ENCODE measurements around the gene CELF4.

CELF4 gene

DNA sequence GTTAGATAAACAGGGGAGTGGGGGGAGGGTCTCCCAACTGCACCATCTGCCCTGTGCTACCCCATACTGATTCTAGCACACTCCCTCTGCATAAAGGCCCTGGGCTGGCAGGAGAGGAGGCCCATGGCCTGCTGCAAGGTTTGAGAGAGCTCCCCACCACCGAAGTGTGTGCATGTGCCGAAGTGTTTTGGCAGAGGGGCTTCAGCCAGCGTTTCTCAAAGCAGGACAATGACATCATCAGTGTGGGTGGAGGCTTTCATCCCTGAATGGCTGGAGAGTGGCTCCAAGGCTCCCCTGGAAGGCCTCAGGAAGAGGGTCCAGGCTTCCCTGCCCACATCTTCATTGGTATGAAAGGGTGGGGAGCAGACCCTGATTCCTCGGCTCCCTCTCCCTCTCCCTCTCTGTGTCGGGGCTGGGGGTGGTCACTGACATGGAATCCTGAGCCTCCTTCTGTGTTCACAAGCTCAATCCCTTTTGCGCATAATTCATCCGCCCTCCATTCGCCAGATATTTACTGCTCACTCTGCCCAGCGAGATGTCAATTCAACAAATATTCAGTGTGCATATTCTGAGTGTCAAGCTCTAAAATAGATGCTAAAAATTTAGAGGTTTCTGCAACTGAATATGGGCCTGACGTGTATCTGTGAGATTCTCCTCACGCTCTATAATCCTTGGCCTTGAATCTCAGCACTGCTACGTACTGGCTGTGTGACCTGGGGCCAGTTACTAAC, 122.1 kb downstream of the CELF4 start:
- POLR2A ChIA-PET: no interaction called here
- H3K4me3 ChIP-seq (ENCODE audit: control insufficient read depth in 1 of 7, extremely low read depth in 1 of 7, insufficient read depth in 4 of 7, low read depth in 2 of 7, low read length in 6 of 7): no peak overlapping the region
- H3K27me3 ChIP-seq (replicated peaks in 2 of 5; ENCODE audit: control insufficient read depth in 4 of 5, insufficient read depth in 5 of 5, low read length in 4 of 5): peaks cover 0 to 3% (median 2%) of the 10 kb centered on the region in 5 experiments
- no peaks in the 10 kb centered on the region for H3K9me3 ChIP-seq (ENCODE audit: control extremely low read depth in 1 of 5, control insufficient read depth in 4 of 5, insufficient read depth in 2 of 5, low read depth in 1 of 5, low read length in 4 of 5)
- CTCF ChIA-PET: interaction anchor here (0.6 to 2.1 kb wide), 3 partner anchors 10 to 138 kb away, joined by 3 to 6 read pairs (median 3); no protein-coding TSS in a partner anchor
- 83% methylated on average over 10 of the region's 12 CpGs for WGBS (ENCODE audit: insufficient coverage)
- peaks cover 0 to 5% (median 1%) of the 10 kb centered on the region in 4 experiments for H3K4me1 ChIP-seq (ENCODE audit: control extremely low read depth in 1 of 4, control insufficient read depth in 4 of 4, insufficient read depth in 4 of 4, low read length in 3 of 4)
- no peaks in the 10 kb centered on the region for H3K36me3 ChIP-seq (ENCODE audit: control insufficient read depth in 4 of 4, insufficient read depth in 4 of 4, low read length in 3 of 4)
- H3K27ac ChIP-seq (ENCODE audit: insufficient read depth in 1 of 2, low read depth in 1 of 2, low read length in 2 of 2, poor library complexity in 1 of 2, severe bottlenecking in 2 of 2): no peak overlapping the region
- no peak for DNase-seq

DNA sequence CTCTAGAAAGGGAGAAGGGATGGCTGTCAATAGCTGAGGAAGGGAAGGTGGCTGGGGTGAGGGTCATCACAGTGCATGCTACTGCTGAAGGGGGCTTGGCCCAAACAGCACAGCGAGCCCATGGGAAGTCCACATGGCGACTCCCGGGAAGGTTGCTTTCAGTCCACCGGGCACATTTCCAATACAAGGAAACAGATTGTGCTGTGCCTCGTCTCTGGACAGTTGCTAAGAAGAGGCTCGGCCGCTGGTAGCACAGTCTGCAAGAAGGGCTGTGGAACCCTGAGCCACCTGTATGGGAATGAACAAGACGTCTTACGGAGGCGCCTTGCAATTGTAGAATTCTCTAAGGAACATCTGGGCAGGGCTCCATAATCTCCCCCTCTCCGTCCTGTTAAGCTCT, 123.1 kb downstream of the CELF4 start:
- peaks cover 0 to 3% (median 2%) of the 10 kb centered on the region in 5 experiments for H3K27me3 ChIP-seq (replicated peaks in 2 of 5; ENCODE audit: control insufficient read depth in 4 of 5, insufficient read depth in 5 of 5, low read length in 4 of 5)
- H3K9me3 ChIP-seq (ENCODE audit: control extremely low read depth in 1 of 5, control insufficient read depth in 4 of 5, insufficient read depth in 2 of 5, low read depth in 1 of 5, low read length in 4 of 5): peaks cover 0 to 3% (median 0%) of the 10 kb centered on the region in 5 experiments
- H3K27ac ChIP-seq (ENCODE audit: insufficient read depth in 1 of 2, low read depth in 1 of 2, low read length in 2 of 2, poor library complexity in 1 of 2, severe bottlenecking in 2 of 2): no peak overlapping the region
- CTCF ChIA-PET: interaction anchor here (2.1 kb wide), 1 partner anchor 9 kb away, joined by 6 read pairs; no protein-coding TSS in a partner anchor
- no peak for DNase-seq
- POLR2A ChIA-PET: no interaction called here
- H3K4me3 ChIP-seq (ENCODE audit: control insufficient read depth in 1 of 7, extremely low read depth in 1 of 7, insufficient read depth in 4 of 7, low read depth in 2 of 7, low read length in 6 of 7): no peak overlapping the region
- peaks cover 0 to 5% (median 1%) of the 10 kb centered on the region in 4 experiments for H3K4me1 ChIP-seq (ENCODE audit: control extremely low read depth in 1 of 4, control insufficient read depth in 4 of 4, insufficient read depth in 4 of 4, low read length in 3 of 4)
- no peaks in the 10 kb centered on the region for H3K36me3 ChIP-seq (ENCODE audit: control insufficient read depth in 4 of 4, insufficient read depth in 4 of 4, low read length in 3 of 4)
- 95% methylated on average over 11 of the region's 11 CpGs for WGBS (ENCODE audit: insufficient coverage)

DNA sequence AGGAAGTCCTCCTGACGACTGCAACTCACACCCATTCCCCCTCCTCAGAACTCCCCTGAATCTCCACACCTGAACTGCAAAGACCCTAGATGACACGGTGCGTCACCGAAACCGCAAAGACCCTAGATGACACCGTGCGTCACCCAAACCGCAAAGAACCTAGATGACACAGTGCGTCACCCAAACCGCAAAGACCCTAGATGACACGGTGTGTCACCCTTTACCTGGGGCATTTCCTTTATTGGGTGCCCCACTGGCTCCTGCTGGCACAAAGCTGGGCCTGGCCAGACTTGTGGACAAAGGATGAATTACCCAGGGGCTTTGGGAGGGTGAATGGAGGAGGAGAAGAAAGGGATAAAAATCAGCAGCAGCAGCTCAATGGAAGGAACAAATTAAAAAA, 123.8 kb downstream of the CELF4 start:
- Histone ChIP-seq H3K4me3 (ENCODE audit: control insufficient read depth in 1 of 7, extremely low read depth in 1 of 7, insufficient read depth in 4 of 7, low read depth in 2 of 7, low read length in 6 of 7) (no peak overlapping the region), H3K4me1 (ENCODE audit: control extremely low read depth in 1 of 4, control insufficient read depth in 4 of 4, insufficient read depth in 4 of 4, low read length in 3 of 4) (peaks cover 0 to 5% (median 1%) of the 10 kb centered on the region in 4 experiments), H3K27ac (ENCODE audit: insufficient read depth in 1 of 2, low read depth in 1 of 2, low read length in 2 of 2, poor library complexity in 1 of 2, severe bottlenecking in 2 of 2) (no peak overlapping the region), H3K27me3 (replicated peaks in 2 of 5; ENCODE audit: control insufficient read depth in 4 of 5, insufficient read depth in 5 of 5, low read length in 4 of 5) (peaks cover 0 to 3% (median 2%) of the 10 kb centered on the region in 5 experiments), H3K9me3 (ENCODE audit: control extremely low read depth in 1 of 5, control insufficient read depth in 4 of 5, insufficient read depth in 2 of 5, low read depth in 1 of 5, low read length in 4 of 5) (peaks cover 0 to 3% (median 0%) of the 10 kb centered on the region in 5 experiments), H3K36me3 (ENCODE audit: control insufficient read depth in 4 of 4, insufficient read depth in 4 of 4, low read length in 3 of 4) (no peaks in the 10 kb centered on the region)
- ChIA-PET POLR2A (no interaction called here), CTCF (interaction anchor here (2.1 kb wide), 1 partner anchor 8 kb away, joined by 6 read pairs; no protein-coding TSS in a partner anchor)
- WGBS (ENCODE audit: insufficient coverage): 84% methylated on average over 11 of the region's 11 CpGs
- no peak for DNase-seq

DNA sequence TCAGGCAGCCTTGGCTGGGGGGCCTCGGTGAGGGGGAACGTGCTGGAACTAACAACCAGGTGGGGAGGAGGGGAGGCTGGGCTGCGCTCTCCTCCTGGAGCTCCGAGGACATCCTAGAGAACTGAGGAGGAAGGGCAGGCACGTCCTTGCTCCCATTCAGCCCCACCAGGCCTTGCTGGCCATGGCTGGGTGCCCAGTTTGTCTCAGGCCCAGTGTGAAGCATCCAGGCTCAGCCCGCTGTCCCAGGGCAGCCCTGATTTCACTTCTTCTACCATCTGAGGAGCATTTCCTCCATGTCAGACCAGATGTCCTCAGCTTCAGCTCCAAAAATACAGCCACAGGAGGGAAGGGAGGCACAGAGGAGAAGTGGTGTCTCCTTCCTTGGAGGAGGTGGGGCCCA, 125.4 kb downstream of the CELF4 start:
- peaks cover 0 to 21% (median 12%) of the 10 kb centered on the region in 4 experiments for H3K4me1 ChIP-seq (ENCODE audit: control extremely low read depth in 1 of 4, control insufficient read depth in 4 of 4, insufficient read depth in 4 of 4, low read length in 3 of 4)
- H3K27ac ChIP-seq (ENCODE audit: insufficient read depth in 1 of 2, low read depth in 1 of 2, low read length in 2 of 2, poor library complexity in 1 of 2, severe bottlenecking in 2 of 2): no peak overlapping the region
- WGBS (ENCODE audit: insufficient coverage): 83% methylated on average over 1 of the region's 6 CpGs
- ChIA-PET CTCF (no interaction called here), POLR2A (no interaction called here)
- H3K9me3 ChIP-seq (ENCODE audit: control extremely low read depth in 1 of 5, control insufficient read depth in 4 of 5, insufficient read depth in 2 of 5, low read depth in 1 of 5, low read length in 4 of 5): peaks cover 0 to 3% (median 0%) of the 10 kb centered on the region in 5 experiments
- H3K4me3 ChIP-seq (ENCODE audit: control insufficient read depth in 1 of 7, extremely low read depth in 1 of 7, insufficient read depth in 4 of 7, low read depth in 2 of 7, low read length in 6 of 7): no peak overlapping the region
- H3K36me3 ChIP-seq (ENCODE audit: control insufficient read depth in 4 of 4, insufficient read depth in 4 of 4, low read length in 3 of 4): no peaks in the 10 kb centered on the region
- no peak for DNase-seq
- peaks cover 0 to 3% (median 0%) of the 10 kb centered on the region in 5 experiments for H3K27me3 ChIP-seq (replicated peaks in 2 of 5; ENCODE audit: control insufficient read depth in 4 of 5, insufficient read depth in 5 of 5, low read length in 4 of 5)

DNA sequence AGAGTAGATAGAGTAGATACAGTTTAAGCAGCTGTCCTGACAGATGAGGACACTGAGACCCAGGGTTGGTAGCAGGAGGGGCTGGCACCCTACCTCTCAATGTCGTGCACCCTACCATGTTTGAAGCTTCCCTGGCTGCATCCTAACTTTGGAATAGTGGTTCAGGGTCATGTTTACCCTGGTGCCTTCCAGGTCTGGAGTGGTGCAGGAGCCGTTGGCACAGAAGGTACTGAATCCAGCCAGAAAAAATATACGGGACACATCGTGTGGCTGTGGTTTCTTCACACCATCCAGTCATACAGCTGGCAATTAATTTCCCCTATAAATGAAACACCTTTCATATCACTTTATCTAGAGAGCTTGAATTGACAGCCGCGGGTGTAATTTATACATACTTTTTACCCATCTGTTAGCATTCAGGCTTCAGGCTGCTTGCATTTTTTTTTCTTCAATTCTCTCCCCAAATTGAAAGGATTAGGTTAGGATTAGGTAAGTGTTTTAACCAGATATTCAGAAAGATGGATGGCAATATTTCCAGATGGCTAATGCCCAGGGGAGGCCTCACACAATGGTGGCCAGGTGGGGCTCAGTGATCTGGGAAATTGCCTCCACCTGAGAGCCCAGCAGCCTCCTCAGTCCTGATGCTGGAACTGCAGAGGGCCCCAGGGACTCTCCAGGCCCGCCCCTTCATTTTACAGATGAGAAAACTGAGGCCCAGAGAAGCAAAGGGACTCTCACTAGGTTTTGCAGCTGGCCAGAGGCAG, 127.0 kb downstream of the CELF4 start:
- DNase-seq: no peak
- Histone ChIP-seq H3K9me3 (ENCODE audit: control extremely low read depth in 1 of 5, control insufficient read depth in 4 of 5, insufficient read depth in 2 of 5, low read depth in 1 of 5, low read length in 4 of 5) (peaks cover 0 to 3% (median 0%) of the 10 kb centered on the region in 5 experiments), H3K4me1 (ENCODE audit: control extremely low read depth in 1 of 4, control insufficient read depth in 4 of 4, insufficient read depth in 4 of 4, low read length in 3 of 4) (peaks cover 0 to 17% (median 11%) of the 10 kb centered on the region in 4 experiments), H3K27me3 (replicated peaks in 2 of 5; ENCODE audit: control insufficient read depth in 4 of 5, insufficient read depth in 5 of 5, low read length in 4 of 5) (peaks cover 0 to 2% (median 0%) of the 10 kb centered on the region in 5 experiments), H3K4me3 (ENCODE audit: control insufficient read depth in 1 of 7, extremely low read depth in 1 of 7, insufficient read depth in 4 of 7, low read depth in 2 of 7, low read length in 6 of 7) (no peak overlapping the region), H3K27ac (ENCODE audit: insufficient read depth in 1 of 2, low read depth in 1 of 2, low read length in 2 of 2, poor library complexity in 1 of 2, severe bottlenecking in 2 of 2) (no peak overlapping the region), H3K36me3 (ENCODE audit: control insufficient read depth in 4 of 4, insufficient read depth in 4 of 4, low read length in 3 of 4) (no peaks in the 10 kb centered on the region)
- CTCF ChIA-PET: interaction anchor here (1.5 kb wide), 1 partner anchor 10 kb away, joined by 5 read pairs; no protein-coding TSS in a partner anchor
- POLR2A ChIA-PET: no interaction called here
- WGBS (ENCODE audit: insufficient coverage): 96% methylated on average over 4 of the region's 7 CpGs

DNA sequence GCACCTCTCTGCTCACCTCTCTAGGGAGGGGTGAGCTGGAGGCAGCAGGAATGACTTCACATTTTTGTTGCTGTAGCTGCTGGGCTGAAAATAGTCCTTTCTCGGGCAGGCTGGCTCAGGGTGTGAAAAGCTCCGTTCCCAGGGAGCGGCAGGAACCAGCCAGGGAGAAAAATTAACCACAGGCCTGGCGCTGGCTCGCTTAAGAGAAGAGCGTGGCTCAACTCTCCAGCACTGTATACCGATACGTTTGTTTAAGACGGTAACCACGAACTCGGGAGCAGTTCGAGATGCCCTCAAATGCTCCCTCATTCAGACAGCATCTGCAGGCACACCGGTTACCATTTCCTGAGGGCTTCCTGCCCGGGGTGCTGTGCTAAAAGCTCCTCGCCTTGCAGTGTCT, 129.6 kb downstream of the CELF4 start:
- Histone ChIP-seq H3K4me3 (ENCODE audit: control insufficient read depth in 1 of 7, extremely low read depth in 1 of 7, insufficient read depth in 4 of 7, low read depth in 2 of 7, low read length in 6 of 7) (peak overlapping the region in 1 of 7 experiments; percentile 34), H3K27ac (ENCODE audit: insufficient read depth in 1 of 2, low read depth in 1 of 2, low read length in 2 of 2, poor library complexity in 1 of 2, severe bottlenecking in 2 of 2) (no peak overlapping the region), H3K27me3 (replicated peaks in 2 of 5; ENCODE audit: control insufficient read depth in 4 of 5, insufficient read depth in 5 of 5, low read length in 4 of 5) (no peaks in the 10 kb centered on the region), H3K9me3 (ENCODE audit: control extremely low read depth in 1 of 5, control insufficient read depth in 4 of 5, insufficient read depth in 2 of 5, low read depth in 1 of 5, low read length in 4 of 5) (peaks cover 0 to 3% (median 0%) of the 10 kb centered on the region in 5 experiments), H3K4me1 (ENCODE audit: control extremely low read depth in 1 of 4, control insufficient read depth in 4 of 4, insufficient read depth in 4 of 4, low read length in 3 of 4) (peaks cover 0 to 22% (median 11%) of the 10 kb centered on the region in 4 experiments), H3K36me3 (ENCODE audit: control insufficient read depth in 4 of 4, insufficient read depth in 4 of 4, low read length in 3 of 4) (no peaks in the 10 kb centered on the region)
- ChIA-PET CTCF (no interaction called here), POLR2A (no interaction called here)
- DNase-seq: peak in 2 of 3 donors; percentile 34 to 50
- 0% methylated on average over 8 of the region's 15 CpGs for WGBS (ENCODE audit: insufficient coverage)

All from common myeloid progenitor, CD34-positive (primary cell).